ENCODE measurements around the gene RPGR.

DNA sequence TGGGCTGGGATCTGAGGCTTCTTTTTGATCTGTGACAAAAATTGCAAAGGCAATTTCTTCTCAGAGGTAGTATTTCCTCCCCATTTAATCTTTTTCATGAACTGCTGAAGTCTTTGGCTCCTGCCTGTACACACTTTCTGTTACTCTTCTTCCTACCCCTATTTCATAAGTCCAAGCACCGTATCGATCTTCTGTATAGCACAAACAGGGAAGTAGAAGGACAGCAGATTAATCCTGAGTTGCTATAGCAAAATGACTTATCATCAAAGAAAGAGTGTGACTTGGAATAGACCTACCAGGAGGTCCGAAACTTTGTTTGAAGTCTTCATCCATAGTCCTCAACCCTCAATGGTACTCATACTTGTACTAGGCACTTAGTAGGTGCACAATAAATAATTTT is 47.1 kb upstream of the RPGR start:
- TF ChIP-seq TAF1 (IDR thresholded peaks at IDR 0.05; ENCODE audit: low read depth, low read length) = no peak
- TF ChIP-seq POLR2A (IDR thresholded peaks at IDR 0.05; ENCODE audit: low read depth, low read length) = no peak
- no peak for TF ChIP-seq POLR2AphosphoS5 (IDR thresholded peaks at IDR 0.05; ENCODE audit: low read depth, low read length)
- no peak for TF ChIP-seq SPI1 (IDR thresholded peaks at IDR 0.05; ENCODE audit: low read depth, low read length)
- TF ChIP-seq PAX5 (IDR thresholded peaks at IDR 0.05; ENCODE audit: insufficient read depth, low read length, severe bottlenecking) = no peak
